ENCODE results near the gene UMAD1.

Gene UMAD1

DNA sequence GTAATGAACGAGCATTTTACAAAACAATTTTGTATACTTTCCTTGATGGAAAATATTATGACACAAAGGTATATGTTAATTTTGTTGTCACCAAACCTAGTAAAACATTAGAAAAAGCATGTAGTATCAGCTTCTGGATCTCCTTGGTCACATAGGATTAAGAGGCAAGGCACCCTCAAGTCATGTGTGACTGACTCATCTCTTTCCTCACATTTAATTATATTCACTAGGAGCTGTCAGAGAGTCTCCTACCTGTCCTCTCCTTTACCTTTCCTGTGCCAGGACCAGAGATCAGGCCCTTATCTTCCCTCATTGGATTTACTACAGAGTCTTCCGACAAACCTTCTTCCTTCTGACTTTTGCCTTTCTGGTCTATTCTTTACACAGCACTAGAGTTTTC is 189.1 kb downstream of the UMAD1 start:
- no peak for DNase-seq (ENCODE audit: low read depth in 1 of 2, low spot score in 1 of 2)

DNA sequence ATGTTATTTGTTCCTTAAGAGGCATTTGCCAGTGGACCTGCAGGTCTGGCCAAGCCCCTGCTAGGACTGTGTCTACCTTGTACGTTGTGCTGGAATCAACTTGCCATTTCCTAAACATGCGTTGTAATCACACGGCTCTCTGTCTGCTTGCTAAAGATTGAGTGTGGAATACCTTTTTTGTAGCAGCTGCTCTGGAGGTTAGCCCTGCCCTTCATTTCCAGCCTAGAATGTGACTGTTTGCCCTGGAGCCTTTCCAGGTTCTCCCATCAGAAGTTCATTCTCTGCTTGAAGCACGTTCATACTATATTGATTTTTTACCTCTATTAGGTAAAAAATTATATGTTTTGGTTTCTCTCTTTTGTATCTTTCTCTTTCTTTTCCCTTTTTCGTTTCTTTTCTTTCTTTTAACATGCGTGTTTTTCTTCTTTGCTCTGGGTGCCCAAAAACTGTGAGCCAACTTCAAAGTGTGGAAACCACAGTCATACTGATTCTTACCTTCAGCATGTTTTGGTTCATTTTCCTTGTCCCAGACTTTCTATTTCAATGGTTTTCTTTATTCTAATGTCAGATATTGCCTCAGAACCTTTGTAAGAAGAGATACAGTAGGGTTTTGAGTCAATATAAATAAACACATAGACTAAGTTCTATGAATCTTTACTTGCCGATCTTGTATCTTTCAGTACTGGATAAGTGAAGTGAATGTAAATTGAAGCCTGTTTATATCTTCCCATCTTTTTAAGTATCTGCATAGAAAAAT is 189.7 kb downstream of the UMAD1 start:
- no peak for DNase-seq (ENCODE audit: low read depth in 1 of 2, low spot score in 1 of 2)

DNA sequence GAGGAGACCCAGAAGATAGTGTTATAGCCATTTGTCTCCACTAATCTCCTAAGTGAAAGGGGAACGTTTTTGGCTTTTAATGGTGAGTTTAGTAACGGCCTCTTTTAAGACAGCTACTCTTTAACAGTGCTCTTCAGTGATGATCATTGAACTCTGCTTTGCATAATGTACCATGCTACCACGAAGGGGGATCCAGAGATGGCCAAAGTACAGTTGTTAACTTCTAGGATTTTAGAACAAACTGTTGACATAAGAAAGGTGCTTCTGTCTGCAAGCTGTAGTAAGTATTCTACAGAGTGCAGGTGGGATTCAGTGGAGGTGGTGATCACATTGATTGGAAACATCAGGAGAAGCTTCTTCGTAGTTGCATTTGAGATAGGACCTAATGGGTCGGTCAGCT is 192.0 kb downstream of the UMAD1 start:
- DNase-seq (ENCODE audit: low read depth in 1 of 2, low spot score in 1 of 2), result no peak

DNA sequence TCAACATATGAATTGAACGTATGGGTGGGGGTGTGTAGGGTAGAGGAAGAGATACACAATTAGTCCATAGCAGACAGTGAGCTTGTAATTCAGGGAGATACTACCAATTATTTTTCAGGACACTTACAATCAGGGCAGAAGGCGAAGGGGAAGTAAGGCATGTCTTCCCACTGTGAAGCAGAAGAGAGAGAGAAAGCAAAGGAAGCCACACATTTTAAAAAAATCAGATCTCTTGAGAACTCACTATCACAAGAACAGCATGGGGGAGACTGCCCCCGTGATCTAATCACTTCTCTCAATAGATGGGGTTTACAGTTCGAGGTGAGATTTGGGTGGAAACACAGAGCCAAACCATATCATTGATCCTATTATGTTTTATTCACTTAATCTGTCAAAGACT is 194.2 kb downstream of the UMAD1 start:
- DNase-seq (ENCODE audit: low read depth in 1 of 2, low spot score in 1 of 2), result no peak

DNA sequence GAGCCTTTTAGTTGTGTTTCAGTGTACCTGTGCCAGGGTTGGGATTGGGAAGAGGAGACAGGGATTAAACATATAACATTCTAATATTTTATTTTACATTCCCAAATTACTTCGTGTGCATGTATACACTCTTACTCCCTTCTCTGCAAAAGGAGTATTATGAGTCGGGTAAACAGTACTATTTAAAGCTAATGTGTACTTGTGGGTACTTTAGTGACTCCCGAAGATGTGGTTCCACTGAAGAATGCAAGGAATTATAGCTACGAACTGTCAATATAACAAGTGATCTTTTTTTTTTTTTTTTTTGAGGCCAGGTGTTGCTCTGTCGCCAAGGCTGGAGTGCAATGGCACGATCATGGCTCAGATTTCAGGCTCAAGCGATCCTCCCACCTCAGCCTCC is 200.5 kb downstream of the UMAD1 start:
- no peak for DNase-seq (ENCODE audit: low read depth in 1 of 2, low spot score in 1 of 2)

DNA sequence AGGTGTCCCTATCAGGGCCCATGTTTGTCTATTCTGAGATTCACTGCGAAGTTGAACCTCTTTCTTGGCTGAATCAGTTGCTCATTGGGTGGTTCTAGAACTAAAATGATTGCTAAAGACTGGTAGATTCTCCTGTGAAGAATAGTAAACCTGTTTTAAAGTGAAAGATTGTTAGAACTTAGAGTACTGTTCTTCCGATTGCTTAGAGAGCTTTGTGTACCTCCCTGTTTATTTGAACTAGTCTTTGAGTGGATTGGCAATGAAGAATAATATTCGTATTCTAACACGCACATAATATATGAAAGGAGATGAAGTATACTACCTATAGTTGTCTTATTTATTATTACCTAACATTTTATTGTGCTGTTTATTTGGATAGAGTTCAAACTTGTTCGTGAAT is 202.7 kb downstream of the UMAD1 start:
- no peak for DNase-seq (ENCODE audit: low read depth in 1 of 2, low spot score in 1 of 2)

DNA sequence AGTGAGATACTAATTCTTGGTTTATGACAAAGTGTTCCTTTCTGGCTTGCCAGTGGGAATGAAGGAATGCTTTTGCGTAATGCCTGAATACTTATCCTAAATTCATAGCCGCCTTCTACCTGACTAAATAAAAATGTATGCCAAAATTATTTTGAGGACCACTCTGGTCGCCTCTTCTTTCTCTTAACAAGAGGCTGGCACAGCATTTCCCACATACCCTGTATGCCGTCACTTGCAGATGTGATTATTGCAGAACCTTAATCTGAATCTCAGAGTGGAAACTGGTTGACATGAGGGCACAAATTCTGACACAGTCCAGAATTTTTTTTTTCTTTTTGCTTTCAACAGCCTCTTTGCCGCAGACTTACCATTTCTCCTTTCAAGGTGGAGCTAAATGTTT is 203.4 kb downstream of the UMAD1 start:
- DNase-seq (ENCODE audit: low read depth in 1 of 2, low spot score in 1 of 2), result no peak

DNA sequence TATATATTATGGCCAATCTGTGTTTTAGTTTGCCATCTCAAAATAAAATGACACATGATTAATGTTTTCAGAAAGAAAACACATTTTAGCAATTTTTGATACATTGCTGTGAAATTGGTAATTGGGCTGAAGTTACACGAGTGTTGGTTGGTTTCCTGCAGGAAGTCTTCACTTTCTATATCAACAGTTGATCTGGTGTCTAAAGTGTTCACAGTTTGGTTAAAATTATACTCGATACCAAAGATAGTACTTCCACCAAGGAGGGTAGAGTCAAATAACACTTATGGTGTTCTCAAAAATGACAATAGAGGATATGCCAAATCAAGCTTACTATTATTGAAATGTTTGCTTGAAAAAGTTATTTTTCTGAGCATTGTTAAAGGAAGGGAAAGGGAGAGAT is 207.7 kb downstream of the UMAD1 start:
- no peak for DNase-seq (ENCODE audit: low read depth in 1 of 2, low spot score in 1 of 2)

DNA sequence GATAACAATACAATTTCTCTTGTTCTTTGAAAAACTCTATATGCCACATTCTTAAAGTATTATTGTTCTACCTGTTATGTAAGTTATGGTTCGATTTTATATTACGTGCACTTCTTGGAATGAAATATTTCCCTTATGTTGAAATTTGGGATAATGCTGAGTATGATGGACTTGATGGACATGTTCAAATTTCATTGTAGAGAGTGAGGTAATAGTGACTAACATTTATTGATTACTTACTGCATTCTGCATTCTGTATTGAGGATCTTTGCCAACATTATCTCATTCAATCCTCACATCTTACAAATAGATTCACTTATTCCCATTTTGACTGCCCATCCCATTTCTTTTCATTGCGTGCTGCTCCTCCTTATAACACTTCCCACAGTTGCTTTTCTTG is 208.3 kb downstream of the UMAD1 start:
- DNase-seq (ENCODE audit: low read depth in 1 of 2, low spot score in 1 of 2), result no peak

DNA sequence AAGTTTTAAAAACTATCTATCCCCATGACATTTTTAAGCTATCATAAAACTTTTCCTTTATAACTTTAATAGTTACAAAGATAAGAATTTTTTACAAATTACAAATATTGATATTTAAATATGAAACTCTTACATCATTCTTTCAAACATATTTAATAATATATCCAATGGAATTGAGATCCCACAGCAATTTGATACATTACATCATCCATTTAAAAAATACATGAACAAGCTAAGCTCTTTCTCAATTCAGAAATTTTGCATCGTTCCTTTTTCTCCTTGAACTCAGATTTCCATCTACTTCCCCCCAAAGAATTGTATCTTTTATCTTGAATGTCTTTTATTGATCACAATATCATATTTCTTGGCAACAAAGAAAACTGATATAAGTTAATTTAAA is 209.6 kb downstream of the UMAD1 start:
- DNase-seq (ENCODE audit: low read depth in 1 of 2, low spot score in 1 of 2), result no peak

DNA sequence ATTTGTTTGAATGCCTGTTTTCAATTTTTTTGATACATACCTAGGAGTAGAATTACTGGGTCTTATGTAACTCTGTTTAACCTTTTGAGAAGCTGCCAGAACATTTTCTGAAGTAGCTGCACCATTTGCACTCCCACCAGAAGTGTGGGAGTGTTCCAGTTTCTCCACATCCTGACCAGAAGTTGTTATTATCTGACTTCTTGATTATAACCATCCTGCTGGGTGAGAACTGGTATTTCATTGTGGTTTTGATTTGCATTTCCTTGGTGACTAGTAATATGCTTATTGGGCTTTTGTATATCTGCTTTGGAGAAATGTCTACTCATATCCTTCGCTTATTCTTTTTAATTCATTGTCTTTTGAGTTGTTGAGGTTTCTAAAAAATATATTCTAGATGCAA is 210.8 kb downstream of the UMAD1 start:
- DNase-seq (ENCODE audit: low read depth in 1 of 2, low spot score in 1 of 2), result no peak

DNA sequence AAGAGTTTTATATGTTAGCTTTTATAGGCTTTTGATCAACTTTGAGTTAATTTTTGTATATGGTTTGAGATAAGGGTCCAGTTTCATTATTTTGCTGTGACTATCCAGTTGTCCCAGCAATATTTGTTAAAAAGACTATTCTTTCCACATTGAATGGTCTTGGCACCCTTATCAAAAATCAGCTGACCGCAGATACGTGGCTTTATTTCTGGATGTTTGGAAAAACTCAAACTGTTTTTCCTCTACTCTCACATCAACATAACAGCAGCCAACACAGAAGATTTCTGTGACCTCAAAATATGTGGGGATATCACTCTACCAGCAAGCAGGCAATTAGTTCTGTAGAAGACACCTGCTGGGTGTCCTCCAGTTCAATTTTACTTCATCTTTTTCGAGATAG is 211.4 kb downstream of the UMAD1 start:
- DNase-seq (ENCODE audit: low read depth in 1 of 2, low spot score in 1 of 2), result no peak

DNA sequence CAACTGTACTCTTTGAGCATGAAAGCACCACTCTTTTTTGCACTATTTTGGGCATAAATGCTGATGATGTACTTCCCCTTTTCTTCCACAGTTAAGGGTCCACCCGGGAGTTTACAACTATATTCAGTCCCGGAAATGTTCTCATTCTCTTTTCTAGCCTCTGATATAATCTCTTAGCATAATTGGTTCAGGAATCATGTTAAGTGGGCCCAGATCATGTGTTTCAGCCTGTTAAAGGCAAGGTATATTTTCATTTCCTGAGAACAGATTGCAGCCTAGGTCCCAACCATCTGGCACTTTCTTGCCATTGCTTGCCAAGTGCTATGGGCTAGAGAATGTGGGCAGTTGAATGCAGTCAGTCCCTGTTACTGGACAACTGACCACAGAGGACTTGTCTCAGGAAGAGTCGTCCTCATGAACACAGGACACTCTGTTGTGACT is 216.6 kb downstream of the UMAD1 start:
- DNase-seq (ENCODE audit: low read depth in 1 of 2, low spot score in 1 of 2), result no peak

DNA sequence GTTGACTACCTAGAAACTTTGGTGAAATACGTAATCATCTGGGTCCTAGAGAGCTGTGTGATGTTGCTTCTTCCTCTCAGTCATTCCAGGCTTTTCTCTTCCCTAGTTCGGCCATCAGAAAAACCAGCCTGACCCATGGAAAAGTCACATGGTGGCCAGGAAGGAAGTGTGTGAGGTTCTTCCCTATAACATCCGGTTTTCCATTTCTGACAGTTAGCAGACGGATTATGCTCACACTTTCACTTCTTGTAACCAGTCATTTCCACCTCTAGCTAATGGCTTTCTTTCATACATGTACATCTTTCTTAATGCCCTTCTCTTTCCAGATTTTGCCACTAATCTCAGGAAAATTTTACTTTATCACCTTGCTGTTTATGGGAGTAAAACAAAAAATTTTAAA is 218.0 kb downstream of the UMAD1 start:
- DNase-seq (ENCODE audit: low read depth in 1 of 2, low spot score in 1 of 2), result no peak

DNA sequence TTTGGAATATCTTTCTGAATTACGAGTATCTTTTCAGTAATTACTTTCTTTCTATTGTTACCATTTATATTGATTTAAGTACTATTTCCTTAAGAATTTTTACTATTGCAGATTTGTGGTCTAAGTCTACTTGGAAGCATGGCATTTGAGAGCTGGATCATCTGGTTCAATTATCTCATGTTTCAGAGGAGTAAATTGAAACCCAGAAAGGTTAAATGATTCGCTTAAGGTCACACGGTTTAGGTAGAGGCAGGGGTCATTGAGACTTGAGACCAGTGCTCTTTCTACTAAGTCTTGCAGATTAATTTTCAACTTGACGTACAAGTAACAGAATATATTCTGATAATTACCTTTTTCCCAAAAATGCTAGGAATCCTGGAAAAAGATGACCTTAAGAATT is 218.9 kb downstream of the UMAD1 start:
- DNase-seq (ENCODE audit: low read depth in 1 of 2, low spot score in 1 of 2), result no peak

DNA sequence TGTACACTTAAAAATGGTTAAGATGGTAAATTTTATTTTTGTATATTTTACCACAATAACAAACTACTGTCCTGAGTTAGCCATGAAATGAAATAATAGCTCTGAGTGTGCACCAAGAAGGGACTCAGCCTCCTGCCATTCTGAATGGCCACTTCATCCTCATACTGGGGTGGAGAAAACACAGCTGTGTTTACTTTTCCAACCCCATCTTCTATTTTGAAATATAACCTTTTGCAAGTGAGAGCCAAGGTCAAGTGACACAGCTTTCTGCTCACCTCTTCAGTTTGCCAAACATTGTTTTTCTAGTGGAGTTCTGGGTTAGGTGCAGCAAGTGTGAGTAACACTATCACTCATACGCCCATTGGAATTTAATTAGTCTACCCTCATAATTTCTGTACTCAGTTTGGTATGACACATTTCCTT is 220.7 kb downstream of the UMAD1 start:
- DNase-seq (ENCODE audit: low read depth in 1 of 2, low spot score in 1 of 2), result no peak

DNA sequence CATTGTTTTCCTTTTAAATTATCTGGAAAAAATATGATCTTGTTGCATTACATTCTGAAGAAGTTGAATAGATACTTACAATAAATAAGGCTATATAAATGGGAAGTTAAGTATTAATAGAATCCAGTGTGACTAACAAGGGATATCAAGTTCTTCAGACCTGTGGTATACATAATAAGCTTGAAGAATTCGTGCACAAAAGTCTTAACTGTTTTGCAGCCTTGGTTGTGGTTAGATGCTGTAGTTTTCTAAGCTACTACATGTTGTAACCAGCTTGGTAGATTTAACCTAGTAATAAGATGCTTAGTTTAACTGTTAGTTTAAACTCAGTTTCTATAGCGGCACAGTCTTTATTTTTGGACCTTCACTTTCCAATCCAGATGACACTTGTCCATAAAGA is 221.8 kb downstream of the UMAD1 start:
- no peak for DNase-seq (ENCODE audit: low read depth in 1 of 2, low spot score in 1 of 2)

DNA sequence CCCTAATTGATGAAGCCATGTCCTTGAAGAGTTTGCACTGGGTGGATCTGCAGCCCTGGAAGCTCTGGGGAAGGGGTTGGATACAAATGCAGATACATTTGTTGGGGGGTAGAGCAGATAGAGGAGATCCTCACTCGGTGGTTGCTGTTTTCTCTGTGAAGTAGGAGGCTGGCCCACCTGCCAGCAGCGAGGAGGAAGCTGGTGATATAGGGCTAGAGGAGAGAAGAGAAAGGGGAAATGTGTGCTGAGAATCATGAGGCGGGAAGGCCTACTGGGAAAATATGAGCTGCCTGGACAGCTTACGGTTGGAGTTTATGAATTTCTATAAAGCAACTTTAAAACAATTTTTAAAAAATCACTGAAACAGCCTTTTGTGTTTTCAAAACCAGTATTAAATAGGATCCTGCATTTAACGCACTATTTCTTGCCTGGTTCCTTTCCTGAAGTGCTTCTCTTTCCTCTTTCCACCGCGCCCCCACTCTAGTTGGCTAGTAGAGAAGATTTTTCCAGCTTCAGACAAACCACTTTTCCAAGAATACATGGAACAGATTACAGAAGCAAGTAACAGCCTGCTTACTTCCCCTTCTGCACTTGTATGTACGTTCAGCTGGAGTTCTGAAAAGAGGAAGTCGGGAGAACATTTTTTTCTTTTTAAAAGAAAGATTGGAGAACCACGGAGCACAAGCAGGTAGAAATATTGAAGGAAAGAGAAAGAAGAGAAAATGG is 227.5 kb downstream of the UMAD1 start:
- DNase-seq (ENCODE audit: low read depth in 1 of 2, low spot score in 1 of 2), result no peak

DNA sequence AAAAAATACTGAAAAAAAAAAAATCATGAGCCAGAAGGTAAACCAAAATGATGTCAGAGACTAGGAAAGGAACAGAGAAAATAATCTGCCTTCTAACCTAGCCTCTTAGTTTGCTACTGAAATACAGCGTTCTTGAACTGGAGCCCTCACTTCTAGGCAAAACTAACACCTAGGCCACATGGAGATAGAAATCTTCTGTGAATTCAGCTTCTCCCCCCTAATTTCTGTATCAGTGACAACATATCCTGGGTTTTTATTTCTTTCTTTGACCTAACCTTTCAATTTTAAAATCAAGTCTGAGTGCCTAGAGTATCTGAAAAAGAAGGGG is 228.0 kb downstream of the UMAD1 start:
- DNase-seq (ENCODE audit: low read depth in 1 of 2, low spot score in 1 of 2), result no peak

DNA sequence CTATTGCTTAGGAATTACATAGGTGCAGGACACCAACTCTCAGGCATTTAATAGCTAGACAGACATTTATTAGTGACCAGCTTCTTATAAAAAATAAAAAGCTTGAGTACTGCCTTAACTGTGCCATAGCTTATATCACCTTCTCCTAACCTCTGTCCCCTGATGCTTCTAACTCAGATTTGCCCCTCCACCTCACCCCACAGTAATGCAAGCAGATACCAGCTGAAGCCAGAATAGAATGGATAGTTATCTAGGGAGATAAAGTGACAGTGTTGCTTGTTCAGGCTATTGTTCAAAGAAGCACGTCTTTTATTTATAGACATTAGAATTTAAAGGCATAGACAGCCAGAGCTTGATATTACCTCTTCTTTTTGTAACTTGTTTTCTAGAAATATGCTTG is 228.5 kb downstream of the UMAD1 start:
- no peak for DNase-seq (ENCODE audit: low read depth in 1 of 2, low spot score in 1 of 2)

DNA sequence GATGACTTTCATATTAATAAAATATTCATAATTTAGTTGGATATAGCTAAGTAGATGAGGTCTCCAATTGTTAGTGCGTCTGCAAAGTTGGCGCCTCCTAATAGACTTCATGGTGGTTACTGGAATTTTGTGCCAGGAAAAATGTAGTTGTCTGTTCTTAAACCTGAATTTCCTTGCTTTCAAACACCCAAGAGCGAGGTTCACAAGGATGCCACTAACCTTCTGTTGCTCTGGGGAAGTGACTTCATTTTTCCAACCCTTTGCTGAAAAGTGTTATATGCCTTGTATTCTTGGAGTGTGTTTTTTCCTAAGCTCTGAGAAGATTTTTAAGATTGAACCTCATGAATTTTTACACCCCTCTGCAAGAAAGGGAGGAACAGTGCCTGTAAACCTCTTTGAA is 229.1 kb downstream of the UMAD1 start:
- no peak for DNase-seq (ENCODE audit: low read depth in 1 of 2, low spot score in 1 of 2)

DNA sequence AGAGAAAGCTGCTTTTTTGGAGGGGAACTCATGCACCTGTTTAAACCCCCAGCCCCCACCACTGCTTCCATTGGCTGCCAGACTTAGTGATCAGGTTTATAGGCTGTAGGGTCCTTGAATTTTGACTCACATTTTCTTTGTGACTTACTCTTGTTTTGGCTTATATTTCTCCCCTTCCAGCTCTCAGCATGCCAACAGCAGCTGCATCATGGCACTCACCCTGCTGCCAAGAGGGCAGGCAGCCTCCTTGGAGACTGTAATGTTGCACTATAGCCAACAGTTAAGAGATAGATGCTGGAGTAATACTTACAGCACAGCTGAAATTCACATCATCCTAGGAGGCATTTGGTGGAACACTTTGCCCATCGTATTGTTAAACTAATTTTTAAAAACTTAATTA is 230.0 kb downstream of the UMAD1 start:
- no peak for DNase-seq (ENCODE audit: low read depth in 1 of 2, low spot score in 1 of 2)

DNA sequence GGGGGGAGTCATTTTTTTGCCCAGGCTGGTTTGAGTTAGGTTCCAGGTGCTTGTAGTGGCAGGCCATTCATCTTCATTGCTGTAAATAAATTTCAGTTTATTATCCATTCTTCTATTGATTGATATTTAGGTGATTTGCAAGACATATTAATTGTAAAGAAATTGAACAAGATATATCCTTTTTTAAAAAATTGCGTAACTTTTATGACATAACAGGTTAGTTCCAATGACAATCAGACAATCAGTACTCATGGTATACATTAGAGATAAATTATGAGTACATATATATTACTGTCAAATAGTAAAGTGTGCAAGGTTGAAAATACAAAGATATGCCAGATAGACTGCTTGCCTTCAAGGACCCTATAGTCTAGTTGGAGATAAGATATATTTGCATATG is 235.9 kb downstream of the UMAD1 start:
- DNase-seq (ENCODE audit: low read depth in 1 of 2, low spot score in 1 of 2), result no peak
